Limb (tissue), 2 donors: ENCODE measurements around the gene SYTL4.
A peak's percentile ranks its signal among the peaks of the same experiment; 100 is the strongest.
"Not testable (repeated sequence)": the region's sequence is repeated elsewhere in the genome, so short reads cannot be mapped to it uniquely, and the experiment has no call there.

Experiments used
- DNase-seq, 2 donors: peaks; one replicate each; pipeline ENCODE4 v3.0.0-alpha.2; 2016; ENCODE audit errors: extremely low spot score in 2 of 2

The SYTL4 gene

GRCh38 chrX:100731441-100732281 lies at the start of gene SYTL4:
Gene SYTL4, minus strand, starts transcription at chrX:100732121. Its CDS starts 30,084 bp downstream, at chrX:100702037.
- peak in 1 of 2 donors; percentile 31 for DNase-seq

GRCh38 chrX:100769439-100769838 lies 37.5 kb upstream of the SYTL4 start:
- not testable (repeated sequence) for DNase-seq

GRCh38 chrX:100768679-100769338 lies 36.9 kb upstream of the SYTL4 start:
- DNase-seq = peak; percentile 24 to 71

DNA sequence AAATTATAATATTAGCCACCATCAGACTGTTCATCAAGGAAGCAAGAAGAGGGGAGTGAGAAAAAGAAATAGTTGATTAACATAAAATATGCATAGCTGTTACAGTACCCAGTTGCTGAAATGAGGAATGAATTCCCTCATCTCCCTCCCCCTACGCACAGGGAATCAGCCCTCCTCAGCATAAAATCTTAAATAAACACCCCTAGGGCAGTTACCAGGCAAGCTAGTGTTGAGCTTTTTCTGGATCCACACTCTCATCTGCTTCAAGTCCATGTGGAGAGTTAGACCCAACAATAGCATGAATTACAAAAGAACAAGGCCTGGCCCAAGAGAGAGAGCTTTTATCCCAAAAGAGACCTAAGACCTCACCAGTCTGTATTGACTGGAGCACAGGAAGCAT lies 19.0 kb upstream of the SYTL4 start:
- DNase-seq = no peak

DNA sequence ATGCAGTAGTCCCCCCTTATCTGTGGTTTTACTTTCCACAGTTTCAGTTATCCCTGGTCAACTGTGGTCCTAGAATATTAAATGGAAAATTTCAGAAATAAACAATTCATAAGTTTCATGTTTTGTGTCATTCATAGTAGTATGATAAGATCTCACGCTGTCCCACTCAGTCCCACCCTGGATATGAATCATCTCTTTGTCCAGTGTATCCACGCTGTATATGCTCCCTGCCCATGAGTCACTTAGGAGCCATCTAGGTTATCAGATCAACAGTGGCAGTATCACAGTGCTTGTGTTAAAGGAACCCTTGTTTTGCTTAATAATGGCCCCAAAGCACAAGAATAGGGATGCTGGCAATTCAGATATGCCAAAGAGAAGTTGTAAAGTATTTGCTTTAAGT lies 16.2 kb upstream of the SYTL4 start:
- no peak for DNase-seq

DNA sequence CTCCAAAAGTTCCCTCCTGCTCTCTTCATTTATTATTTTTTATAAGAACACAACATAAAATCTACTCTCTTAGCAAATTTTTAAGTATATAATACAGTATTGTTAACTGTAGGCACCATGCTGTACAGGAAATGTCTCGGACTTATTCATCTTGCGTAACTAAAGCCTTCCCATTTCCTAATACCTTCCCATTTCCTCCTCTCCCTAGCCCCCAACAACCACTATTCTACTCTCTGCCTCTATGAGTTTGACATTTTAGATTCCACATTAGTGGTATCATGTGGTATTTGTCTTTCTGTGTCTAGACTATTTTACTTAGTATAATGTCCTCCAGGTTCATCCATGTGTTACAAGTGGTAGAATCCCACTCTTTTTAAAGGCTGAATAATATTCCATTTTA lies 15.8 kb upstream of the SYTL4 start:
- DNase-seq = no peak

GRCh38 chrX:100747090-100747489 lies 15.2 kb upstream of the SYTL4 start:
- DNase-seq = no peak

DNA sequence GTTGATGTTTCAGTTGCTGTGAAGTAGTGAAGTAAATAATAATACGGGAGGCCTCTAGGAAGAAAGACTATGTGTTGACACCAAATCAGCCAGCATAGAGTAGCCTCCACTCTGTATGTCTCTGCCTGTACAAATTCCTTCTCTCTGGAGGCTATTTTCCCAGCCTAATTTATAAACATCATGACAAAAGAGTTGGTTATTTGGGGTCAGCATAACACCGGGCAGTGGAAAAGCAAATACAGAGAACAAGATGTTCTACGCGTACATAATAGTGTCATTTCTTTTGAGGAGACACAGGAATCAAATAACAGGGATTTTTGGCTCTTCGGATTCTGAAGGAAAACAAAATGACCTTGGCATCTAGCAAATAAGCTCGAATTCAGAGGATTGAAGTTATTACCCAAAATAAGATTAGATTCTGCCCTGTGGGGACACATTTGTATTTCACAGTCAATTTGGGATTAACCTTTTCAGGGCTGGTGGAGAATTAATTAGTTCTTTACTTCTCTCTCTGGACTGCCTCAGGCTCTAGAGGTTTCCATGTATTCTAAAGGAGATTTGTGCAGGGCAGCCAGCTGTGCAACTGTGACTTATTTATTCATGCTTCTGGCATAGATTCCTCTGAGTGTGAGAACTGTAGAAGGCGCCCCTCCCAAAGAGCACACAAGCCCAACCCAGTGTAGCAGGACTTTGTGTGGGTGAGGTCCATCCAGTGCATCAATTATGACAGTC lies 14.1 kb upstream of the SYTL4 start:
- DNase-seq = peak in 1 of 2 donors; percentile 2

DNA sequence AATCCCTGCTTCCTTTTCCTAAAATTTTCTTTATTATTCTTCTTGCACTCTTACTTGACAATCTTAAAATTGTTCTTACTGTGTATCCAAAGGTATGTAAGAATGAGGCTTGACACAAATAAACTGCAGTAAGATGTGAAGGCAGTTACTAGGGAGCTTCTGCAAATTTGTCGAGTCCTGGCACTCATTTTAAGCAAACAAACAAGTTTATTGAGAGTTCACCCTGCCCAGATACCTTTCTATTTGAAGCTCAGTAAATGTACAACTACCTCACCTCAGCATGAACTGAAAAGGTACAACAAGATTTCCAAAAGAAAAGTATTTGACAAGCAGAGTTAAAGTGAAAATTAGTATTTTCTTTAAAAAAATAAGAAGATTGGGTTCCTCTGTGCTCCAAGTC lies 13.3 kb upstream of the SYTL4 start:
- no peak for DNase-seq

- DNase-seq = no peak
Measured at GRCh38 chrX:100743009-100743607, 11.2 kb upstream of the SYTL4 start.

DNA sequence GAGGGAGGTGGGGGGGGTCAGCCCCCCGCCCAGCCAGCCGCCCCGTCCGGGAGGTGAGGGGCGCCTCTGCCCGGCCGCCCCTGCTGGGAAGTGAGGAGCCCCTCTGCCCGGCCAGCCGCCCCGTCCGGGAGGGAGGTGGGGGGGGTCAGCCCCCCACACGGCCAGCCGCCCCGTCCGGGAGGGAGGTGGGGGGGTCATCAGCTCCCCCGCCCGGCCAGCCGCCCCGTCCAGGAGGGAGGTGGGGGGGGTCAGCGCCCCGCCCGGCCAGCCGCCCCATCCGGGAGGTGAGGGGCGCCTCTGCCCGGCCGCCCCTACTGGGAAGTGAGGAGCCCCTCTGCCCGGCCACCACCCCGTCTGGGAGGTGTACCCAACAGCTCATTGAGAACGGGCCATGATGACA lies 7.9 kb downstream of the SYTL4 start:
- not testable (repeated sequence) for DNase-seq

GRCh38 chrX:100721328-100721727 lies 10.6 kb downstream of the SYTL4 start:
- no peak for DNase-seq

- DNase-seq = no peak
Measured at GRCh38 chrX:100720301-100720700, 11.6 kb downstream of the SYTL4 start.

DNA sequence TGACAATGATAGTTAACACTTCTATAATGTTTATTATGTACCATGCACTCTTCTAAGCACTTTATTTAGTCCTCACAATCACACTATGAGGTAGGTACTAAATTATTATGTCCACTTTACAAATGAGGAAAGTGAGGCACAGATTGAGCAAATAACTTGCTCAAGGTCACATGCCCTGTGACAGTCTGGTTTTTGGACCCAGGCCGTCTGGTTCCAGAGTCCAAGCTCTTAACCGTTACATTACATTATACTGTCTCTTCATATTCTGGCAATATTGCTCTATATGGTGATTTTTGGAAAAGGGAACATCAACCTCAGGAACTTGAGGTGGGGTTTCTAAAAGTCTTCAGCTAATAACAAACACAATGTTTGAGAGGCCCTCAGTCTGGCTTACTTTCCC lies 12.8 kb downstream of the SYTL4 start:
- no peak for DNase-seq

GRCh38 chrX:100717363-100717762 lies 14.6 kb downstream of the SYTL4 start:
- DNase-seq = no peak

DNA sequence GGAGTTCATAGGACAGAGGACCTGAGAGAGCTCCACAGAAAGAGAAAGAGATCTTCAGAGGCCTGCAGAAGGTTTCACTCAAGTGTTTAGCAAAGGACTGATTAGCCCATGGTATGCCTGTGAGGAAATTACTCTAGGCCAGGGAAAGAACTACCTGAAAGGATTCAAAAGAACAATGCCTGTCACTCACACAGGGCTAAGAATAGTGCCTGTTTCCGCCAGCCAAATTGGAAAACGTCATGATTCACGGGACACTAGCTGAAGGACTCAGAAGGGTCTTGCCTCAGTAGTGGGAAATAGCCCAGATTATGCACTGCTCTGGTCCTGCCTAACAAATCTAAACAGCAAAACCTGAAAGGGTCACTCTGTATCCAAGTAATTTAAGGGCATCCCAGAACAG lies 21.1 kb downstream of the SYTL4 start:
- DNase-seq = no peak

DNA sequence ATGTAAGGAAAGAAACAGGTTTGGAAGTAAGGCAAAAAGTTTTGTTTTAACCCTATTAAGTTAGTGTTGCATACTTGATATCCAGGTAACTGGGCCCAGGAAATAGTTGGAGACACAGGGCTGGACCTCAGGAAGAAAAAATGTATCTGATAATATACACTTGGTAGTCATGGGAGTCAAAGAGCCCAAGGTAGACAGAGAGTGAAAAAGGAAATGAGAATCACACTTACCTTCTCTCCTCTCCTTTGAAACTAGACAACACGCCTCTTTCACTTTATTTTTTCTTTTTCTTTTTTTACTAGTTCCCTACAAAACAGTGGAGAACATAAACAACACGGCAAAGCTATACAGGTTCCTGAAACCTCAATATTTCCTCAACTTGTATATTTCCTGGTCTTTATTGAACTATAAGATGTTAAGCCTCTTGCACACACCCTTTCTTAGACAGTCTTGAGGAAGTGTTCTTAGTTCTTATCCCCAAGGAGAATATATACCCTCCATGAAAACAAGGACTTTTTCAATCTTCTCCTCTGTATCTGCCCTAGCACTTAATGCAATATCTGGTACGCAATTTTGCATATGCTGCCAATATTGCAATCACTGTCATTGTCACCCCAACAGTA lies 27.2 kb downstream of the SYTL4 start:
- no peak for DNase-seq

DNA sequence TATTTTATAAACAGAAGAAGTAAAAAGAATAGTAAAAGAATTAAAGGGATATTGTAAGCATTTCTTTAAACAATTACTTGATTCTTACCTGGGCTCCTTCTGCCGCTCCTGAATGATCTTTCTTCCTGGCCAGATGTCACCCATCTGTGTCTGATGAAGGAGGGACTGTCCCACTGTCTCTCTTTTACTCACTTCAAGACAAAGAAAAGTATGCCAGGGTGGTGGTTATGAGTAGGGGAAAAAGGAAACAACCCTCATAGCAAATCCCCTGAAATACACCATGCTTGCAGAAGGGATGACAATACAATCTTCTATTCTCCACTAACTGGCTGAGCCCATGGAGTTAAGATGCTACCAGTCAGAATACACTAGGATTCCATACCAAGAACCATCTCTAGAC lies 31.1 kb downstream of the SYTL4 start:
- no peak for DNase-seq

- DNase-seq = no peak
Measured at GRCh38 chrX:100698551-100698950, 33.4 kb downstream of the SYTL4 start.

GRCh38 chrX:100696699-100697351 lies 35.1 kb downstream of the SYTL4 start:
- no peak for DNase-seq

DNA sequence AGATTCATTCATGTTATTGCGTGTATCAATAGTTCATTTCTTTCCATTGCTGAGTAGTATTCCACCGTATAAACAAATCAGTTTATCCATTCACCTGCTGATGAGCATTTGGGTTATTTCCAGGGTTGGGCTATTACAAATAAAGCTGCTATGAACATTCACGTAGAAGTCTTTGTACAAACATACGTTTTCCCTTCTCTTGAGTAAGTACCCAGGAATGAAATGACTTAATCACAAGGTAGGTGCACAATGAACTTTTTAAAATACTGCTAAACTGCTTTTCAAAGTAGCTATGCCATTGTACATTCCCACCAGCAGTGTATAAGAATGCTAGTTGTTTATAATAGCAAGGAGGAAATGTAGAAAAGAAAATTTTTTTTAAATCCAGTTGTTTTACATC lies 35.9 kb downstream of the SYTL4 start:
- DNase-seq = no peak
